HG03439 (cell line): ENCODE data around the gene ADISSP.

Experiments used
- ATAC-seq: cut with Tn5 transposase; IDR thresholded peaks from one replicate; pipeline ENCODE4 v1.9.1; 2021; ENCODE audit warnings: mild to moderate bottlenecking, moderate library complexity; ENCODE audit not compliant: unreplicated experiment

ADISSP gene

GRCh38 chr20:3755814-3756480, 11.6 kb downstream of the ADISSP start:
- no peak for ATAC-seq

DNA sequence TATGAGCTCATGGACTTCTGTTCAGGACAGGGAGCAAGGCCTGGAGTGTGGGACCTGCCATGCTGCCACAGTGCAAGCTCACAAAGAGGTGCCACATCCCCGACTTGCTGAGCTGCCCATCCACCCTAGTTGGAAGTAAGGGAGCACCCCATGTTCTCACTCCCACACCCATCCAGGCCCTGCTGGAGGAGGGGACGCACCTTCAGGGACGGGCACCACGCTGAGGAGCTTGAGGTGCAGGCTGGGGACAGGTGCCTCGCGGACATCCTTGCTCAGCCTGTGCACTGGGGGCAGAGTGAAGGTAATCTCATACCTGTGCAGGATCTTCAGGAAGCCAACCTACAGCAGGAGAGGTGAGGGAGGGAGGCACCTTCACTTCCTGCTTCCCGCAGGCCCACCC, 12.3 kb downstream of the ADISSP start:
- ATAC-seq, result no peak

- ATAC-seq, result no peak
These were observed 13.3 kb downstream of the ADISSP start for GRCh38 chr20:3754276-3754630.

- no peak for ATAC-seq
These were observed 13.9 kb downstream of the ADISSP start for GRCh38 chr20:3753501-3754275.

DNA sequence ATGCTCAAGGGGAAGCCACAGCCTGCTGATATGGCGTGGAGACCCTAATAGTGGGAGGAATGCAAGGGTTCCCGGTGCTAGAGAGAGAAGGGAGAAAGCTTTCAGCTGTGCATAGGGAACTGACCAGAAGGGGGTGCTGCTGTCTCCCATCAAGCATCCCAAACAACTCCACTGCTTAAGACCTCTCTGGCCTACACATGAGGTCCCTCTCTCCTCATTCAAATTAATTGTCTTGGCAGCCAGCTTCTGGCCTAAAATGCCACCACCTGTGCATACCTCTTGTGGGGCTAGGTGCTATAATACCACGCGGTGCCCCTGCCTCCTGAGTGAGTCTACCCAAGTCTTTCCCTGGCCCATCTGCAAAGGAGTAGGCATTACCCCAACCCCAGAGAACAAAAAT, 14.5 kb downstream of the ADISSP start:
- no peak for ATAC-seq

- ATAC-seq, result no peak
These were observed 15.2 kb downstream of the ADISSP start for GRCh38 chr20:3752386-3752759.

- no peak for ATAC-seq
These were observed 15.7 kb downstream of the ADISSP start for GRCh38 chr20:3751675-3752385.

GRCh38 chr20:3751305-3751674, 16.3 kb downstream of the ADISSP start:
- no peak for ATAC-seq

GRCh38 chr20:3749689-3750531, 17.6 kb downstream of the ADISSP start:
- no peak for ATAC-seq

DNA sequence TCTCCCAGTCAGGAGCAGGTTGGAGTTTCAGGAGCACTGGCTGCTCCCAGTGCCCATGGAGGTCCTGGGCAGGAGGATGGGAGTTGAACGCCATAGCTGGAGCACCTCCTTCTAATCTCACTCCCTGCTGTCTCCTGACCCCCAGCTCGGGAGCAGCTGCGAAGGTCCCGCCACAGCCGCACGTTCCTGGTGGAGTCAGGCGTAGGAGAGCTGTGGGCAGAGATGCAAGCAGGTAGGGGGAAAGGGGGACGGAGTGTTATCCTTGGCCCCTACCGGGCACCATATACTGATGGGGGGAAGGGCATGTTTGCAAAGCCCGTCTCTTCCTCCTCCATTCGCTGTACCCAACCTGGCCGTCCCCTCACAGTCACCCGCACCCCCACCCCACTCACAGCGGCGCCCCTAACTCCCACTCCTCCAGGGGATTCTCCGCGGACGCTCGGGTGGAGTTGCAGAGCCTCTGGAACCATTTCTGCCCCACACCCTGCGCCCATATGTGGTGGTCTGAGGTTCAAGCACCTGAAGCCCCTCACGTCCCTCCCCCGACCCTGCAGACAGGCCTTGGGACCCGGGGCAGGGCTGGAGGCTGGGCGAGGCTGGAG, 18.4 kb downstream of the ADISSP start:
- ATAC-seq, result no peak

DNA sequence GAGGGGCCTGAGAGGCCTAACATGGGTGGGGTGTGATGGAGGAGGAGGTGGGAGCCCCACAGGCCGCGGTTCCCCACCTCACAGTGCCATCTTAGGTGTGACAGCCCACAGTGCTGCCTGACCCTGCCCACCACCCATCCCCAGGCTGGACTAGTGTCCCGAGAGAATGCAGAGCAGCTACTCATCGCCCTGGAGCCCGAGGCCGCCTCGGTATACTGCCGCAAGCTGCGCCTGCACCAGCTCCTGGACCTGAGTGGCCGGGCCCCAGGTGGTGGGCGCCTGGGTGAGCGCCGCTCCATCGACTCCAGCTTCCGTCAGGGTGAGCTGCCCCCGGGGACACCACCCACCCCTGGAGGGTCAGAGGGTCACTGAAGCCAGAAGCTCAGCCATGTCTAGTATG, 19.5 kb downstream of the ADISSP start:
- ATAC-seq, result no peak

GRCh38 chr20:3747471-3747870, 20.1 kb downstream of the ADISSP start:
- no peak for ATAC-seq

DNA sequence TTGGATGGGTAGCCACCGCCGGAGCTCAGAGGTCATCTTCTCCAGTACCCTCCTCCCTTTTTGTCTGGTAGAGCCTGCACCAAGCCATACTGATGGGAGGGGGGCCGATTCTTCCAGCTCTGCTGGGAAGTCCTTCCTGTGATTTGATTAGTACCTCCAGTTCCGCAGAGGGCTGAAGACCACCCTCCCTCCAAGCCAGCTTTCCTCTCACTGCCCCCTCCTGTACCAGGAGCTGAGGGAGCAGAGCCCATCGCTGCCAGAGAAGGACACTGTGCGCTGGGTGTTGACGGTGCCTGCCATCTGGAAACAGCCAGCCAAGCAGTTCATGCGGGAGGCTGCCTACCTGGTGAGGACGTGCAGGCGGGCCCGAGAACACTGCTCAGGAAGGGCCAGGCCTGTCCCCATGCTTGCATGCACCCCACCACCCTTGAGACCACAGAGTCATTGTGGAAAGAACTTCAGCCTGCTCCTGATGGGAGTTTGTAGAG, 21.8 kb downstream of the ADISSP start:
- no peak for ATAC-seq

GRCh38 chr20:3744806-3745685, 22.5 kb downstream of the ADISSP start:
- ATAC-seq, result no peak

DNA sequence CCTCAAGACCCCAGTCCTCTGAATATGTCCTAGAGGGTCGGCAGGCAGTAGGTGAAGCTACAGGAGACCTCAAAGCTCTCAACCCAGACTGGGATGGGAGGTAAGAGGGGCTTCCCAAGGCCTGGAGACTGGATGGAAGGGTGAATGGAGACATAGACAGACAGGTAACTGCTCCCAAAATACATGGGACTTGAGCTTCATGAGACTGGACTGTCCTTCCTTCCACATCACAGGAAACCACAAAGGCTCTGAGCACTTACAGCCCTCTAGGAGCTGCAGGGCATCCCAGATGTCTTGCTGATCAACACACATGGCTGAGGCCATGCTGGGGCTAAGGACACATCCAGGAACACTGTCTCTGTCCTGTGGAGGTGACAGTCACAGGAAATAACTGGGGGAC, 23.5 kb downstream of the ADISSP start:
- no peak for ATAC-seq

DNA sequence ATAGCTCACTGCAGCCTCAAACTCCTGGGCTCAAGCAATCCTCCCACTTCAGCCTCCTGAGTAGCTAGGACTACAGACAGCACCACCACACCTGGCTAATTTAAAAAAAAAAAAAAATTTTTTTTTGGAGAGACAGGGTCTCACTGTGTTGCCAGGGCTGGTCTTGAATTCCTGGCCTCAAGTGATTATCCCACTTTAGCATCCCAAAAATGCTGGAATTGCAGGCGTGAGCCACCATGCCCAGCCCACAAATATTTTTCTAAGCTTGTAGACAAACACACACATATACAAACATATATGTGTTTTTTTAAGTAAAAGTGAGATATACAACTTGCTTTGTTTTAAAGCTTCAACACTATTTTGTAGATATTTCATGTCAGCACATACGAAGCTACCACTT, 24.3 kb downstream of the ADISSP start:
- no peak for ATAC-seq

DNA sequence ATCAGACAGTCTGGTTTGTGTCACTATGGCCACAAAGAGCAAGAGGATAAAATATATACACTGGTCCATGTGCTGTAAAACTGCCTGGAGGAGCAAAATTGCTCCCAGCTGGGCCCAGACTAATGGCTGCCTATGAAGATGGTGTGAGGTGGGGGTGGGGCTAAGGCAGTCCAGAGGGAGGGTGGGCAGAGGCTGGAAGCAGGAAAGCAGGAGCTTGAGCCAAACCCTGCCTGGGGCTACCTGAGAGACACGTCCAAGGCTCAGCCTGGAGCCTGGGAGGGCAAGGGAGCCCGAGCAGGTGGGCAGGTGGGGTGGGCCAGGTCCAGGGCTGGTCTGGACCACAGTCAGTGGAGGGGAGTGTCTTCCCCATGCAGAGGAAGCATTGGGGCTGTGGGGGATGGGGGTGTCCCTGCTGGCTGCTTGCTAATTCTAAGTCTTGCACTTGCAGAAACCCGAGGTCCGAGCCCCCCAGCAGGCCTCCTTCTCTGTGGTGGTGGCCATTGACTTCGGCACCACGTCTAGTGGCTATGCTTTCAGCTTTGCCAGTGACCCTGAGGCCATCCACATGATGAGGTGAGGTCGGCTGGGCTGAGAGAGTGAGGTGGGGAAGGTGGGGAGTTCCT, 25.6 kb downstream of the ADISSP start:
- ATAC-seq, result no peak

GRCh38 chr20:3740615-3741301, 26.8 kb downstream of the ADISSP start:
- no peak for ATAC-seq
